ENCODE data around the gene EIF4G3.
"Not testable (repeated sequence)": the region's sequence is repeated elsewhere in the genome, so short reads cannot be mapped to it uniquely, and the experiment has no call there.

The EIF4G3 gene, protein sequence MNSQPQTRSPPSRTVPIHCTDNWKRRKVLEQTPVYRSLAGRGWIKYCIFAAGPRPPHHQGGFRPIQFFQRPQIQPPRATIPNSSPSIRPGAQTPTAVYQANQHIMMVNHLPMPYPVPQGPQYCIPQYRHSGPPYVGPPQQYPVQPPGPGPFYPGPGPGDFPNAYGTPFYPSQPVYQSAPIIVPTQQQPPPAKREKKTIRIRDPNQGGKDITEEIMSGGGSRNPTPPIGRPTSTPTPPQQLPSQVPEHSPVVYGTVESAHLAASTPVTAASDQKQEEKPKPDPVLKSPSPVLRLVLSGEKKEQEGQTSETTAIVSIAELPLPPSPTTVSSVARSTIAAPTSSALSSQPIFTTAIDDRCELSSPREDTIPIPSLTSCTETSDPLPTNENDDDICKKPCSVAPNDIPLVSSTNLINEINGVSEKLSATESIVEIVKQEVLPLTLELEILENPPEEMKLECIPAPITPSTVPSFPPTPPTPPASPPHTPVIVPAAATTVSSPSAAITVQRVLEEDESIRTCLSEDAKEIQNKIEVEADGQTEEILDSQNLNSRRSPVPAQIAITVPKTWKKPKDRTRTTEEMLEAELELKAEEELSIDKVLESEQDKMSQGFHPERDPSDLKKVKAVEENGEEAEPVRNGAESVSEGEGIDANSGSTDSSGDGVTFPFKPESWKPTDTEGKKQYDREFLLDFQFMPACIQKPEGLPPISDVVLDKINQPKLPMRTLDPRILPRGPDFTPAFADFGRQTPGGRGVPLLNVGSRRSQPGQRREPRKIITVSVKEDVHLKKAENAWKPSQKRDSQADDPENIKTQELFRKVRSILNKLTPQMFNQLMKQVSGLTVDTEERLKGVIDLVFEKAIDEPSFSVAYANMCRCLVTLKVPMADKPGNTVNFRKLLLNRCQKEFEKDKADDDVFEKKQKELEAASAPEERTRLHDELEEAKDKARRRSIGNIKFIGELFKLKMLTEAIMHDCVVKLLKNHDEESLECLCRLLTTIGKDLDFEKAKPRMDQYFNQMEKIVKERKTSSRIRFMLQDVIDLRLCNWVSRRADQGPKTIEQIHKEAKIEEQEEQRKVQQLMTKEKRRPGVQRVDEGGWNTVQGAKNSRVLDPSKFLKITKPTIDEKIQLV (N-terminal part only)

DNA sequence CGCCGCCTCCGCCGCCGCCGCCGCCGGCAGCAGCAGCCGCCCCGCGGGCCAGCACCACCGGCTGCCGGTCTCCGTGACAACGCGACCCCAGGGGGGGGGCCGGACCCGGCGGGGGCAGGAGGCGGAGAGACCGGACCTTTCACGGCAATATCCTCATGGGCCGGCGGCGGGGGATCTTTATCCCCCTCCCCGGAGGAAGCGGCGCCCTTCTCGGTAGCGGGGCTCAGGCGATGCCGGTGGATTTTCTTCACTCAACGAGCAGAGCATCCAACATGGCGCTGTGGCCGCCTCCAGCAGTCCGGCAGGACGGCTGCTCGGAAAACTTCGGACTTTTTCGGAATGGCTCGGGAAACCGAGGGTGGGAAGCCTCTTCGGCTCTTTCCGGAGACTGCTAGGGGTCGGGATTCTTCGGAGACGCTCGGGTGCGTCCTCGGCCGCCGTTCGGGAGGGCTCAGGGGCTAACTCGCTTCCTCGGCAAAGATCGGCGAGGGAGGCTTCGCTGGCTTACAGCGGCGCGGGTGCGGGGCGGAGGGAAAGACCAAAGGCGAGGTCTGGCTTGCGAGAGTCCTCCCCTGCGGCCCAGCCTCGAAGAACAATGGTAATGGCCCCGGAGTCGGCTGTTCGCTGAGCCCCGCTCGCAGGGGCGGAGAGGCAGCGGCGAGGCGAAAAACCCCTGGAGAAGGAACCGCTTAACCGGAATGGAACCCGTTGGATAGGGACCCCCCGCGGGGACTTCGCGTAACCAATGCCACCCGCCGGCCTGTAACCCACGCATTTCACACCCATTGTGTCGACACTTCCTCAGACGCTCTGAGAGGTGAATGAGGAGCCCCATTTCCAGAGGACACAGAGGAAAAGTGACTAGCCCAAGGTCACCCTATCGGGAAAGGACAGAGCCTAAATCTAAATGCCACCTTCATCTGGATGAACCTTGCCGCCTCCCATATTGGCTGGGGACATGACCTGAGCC, at the start of gene EIF4G3:
TSS of gene EIF4G3 (minus strand) at position 312 of the 970 bp plus-strand sequence. CDS start 174,155 bp downstream, outside the sequence.
- peak; percentile 100 for DNase-seq

DNA sequence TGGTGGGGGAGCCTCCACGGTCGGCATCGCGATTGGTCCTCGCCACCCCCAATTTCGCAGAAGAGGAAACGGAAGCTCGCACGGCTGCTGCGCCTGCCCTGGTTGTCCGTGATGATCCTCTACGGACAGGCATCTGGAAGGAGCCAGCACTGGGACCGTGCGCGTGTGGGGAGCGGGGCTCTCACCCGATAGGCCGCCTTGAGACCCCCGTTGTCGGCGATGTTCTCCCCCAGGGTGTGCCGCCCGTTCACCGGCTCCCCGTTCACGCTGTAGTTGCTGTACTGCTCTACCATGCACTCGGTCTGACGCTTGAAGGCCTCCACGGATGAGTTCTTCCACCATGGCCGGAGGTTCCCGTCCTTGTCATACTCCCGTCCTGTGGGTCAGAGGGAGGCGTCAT, 48.4 kb upstream of the EIF4G3 start:
- no peak for DNase-seq

DNA sequence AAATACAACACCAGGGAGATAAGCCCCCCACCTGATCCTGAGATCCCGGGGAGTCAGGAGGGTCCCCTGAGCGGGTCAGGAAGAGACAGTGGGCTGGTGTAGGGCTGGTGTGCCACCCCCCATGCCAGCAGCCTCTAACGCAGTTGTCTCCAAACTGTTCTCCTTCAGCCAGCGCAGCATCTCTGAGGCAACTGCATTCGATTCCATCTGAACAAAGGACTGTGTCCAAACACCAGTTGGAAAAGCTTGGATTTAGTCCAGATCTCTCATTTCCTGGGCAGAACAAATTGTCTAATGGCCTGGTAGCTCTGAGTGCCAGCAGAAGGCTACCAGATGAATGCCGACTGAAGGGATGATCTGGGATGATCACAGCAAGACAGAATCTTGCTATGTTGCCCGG, 44.1 kb upstream of the EIF4G3 start:
- no peak for DNase-seq

DNA sequence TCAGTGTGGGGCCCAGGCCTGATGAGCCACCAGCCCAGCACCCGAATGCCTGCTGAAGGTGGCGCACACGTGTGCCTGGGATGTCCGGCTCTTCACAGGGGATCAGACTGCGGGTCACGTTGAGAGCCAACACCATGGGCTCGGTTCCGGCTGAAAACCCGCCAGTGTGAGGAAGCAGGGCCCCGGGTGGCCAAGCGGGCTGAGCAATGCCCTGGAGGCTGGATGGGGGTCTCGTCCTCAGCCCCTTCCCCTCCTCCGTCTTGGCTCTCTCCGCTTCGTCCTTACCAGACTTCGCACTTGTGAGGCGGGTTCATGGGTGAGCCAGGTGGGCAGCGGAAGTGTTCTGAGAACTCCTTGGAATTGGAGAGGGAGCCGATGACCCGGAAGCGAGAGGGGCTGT, 43.0 kb upstream of the EIF4G3 start:
- DNase-seq = no peak

DNA sequence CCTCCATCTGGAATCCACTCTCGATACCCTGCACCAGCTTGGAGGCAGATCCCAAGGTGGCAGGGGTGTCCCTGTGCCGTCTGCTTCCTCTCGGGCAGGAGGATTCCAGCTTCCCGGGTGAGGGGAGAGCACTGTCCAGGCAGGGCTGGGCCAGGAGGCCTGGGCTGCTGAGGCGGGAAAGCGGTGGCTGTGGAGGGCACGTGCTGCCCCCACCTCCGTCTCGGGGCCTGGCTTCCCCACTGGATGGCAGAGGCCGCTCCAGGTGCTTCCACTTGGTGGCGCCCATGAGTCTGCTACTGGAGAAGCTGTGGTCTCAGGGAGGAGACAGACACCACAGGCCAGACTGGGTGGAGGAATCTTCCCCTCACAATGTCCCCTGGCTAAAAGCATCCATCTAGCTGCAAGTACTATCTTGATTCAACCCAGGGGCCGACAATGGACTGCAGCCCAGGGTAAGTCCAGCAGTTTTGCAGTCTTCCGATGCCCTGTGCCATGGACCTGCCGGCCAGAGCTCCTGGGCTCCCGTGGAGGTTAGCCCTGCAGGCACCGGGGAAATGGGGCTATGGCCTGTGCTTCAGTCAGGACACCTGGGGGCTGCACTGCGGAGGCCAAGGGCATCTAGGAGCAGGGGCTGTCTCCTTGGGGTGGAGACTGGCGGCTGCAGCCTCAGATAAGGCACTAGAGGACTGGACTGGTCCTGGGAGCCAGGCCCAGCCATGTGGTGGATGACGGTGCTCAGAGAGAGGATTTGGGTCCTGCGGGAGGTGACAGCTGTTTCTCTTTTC, 41.3 kb upstream of the EIF4G3 start:
- peak; percentile 44 to 53 for DNase-seq

DNA sequence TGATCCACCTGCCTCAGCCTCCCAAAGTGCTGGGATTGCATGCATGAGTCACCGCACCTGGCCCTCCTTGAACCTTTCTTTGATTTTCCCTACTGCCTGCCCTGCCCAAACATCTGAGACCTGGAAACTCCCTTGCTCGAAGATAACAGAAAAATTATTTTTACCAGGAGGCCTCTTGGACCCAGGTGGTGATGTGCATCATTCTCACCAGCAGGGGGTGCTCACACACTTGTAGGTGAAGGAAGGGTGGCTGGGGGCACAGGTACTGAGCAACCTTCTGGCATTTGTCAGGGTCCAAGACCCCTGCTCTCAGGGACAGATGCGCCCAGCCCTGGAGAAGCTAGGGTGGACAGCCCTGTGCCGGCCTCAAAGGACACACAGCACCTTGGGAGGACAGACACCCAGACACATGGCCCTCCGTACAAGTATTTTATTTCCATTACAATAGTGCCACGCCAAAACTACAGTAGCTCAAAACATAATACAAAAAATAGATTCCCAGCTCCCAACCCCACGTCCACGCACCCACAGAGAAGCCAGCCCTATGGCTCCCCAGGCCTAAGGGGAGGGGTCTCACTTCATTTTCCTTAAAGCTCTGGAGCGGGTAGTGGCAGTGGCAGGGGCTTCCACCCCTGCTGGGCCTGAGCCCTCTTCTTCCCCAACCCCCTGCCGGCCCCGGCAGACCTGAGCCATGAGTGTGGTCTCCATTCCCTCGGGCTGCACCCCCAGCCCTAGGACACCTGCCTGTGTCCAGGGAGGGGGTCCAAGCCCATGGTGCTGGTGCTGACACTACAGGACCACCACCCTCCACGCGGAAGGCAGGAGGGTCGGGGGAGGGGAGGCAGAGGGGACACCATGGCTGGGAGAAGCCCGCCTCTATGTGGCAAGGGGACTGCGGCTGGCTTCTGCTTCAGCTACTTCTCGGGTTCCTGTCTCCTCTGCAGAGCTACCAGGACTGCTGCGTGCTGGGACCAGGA, 40.4 kb upstream of the EIF4G3 start:
- peak; percentile 68 to 77 for DNase-seq

DNA sequence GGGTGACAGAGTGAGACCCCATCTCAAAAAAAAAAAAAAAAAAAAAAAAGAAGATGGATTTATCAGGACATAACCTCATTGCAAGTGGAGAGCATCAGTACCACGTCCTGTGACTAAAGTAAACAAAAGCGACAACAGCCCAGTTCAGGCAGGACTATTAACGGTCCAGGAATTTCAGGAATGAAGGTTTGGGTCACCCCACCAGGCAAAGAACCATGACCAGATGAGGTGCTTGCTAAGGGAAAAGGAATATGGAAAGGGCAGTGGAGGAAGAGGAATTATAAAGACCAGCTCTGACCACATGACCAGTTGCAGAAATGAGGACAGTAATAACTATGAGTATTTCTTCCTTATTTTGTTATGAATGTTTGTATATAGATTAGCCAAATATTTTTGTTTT, 35.4 kb upstream of the EIF4G3 start:
- DNase-seq = no peak

DNA sequence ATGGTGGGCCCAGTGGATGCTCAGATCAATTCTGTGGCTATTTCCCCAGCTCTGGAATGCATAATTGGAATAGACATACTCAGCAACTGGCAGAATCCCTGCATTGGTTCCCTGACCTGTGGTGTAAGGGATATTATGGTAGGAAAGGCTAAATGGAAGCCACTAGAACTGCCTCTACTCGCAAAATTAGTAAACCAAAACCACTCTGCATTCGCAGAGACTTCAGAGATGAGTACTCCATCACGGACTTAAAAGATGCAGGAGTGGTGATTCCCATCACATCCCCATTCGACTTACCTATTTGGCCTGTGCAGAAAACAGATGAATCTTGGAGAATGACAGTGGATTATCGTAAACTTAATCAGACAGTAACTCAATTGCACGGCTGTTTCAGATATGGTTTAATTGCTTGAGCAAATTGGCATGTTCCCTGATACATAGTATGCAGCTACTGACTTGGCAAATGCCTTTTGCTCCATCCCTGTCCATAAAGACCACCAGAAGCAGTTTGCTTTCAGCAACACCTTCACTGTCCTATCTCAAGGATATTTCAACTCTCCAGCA, 31.5 kb upstream of the EIF4G3 start:
- not testable (repeated sequence) for DNase-seq

DNA sequence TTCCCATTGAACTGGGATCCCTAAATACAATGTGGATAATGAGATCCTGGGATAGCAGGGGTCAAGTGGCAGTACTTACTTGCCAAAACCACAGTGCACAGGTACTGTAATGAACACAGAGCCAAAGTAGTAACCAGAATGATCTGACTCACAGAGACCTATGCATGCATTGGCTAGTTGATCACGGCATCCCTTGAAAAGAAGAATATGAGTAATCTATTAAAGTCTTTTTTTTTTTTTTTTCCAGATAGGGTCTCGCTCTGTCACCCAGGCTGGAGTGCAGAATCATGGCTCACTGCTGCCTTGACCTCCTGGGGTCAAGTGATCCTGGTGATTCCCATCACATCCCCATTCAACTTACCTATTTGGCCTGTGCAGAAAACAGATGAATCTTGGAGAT, 29.4 kb upstream of the EIF4G3 start:
- no peak for DNase-seq

DNA sequence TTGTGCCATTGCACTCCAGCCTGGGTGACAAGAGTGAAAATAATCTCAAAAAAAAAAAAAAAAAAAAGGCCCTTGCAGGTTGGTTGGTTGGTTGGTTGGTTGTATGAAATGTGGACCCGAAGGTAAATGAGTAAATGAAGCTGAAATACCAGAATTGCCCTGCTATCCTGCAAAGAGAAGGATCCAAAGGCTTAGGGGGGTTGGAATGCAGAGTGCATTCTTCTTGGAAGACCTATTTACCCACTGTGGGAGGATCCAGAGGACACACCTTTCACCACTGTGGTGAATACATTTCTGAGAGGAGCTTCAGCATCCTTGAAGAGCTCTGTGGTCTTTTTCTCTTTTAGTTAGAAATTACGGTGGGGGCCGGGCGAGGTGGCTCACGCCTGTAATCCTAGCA, 28.7 kb upstream of the EIF4G3 start:
- DNase-seq = no peak

DNA sequence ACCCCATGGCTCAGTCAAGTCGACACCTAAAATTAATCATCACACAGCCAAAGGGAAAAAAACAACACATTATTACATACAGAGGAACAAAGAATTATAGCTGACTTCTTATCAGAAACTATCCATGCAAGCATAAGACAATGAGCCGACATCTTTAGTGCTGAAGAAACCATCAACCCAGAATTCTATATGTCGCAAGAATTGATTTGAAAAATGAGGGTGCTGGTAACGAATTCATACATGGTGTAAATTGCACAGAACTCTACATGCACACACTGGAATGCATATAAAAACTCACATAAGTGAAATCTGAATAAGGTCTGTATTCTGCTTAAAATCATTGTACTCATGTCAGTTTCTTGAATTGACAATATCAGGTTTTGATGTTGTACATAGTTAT, 25.0 kb upstream of the EIF4G3 start:
- DNase-seq = no peak

DNA sequence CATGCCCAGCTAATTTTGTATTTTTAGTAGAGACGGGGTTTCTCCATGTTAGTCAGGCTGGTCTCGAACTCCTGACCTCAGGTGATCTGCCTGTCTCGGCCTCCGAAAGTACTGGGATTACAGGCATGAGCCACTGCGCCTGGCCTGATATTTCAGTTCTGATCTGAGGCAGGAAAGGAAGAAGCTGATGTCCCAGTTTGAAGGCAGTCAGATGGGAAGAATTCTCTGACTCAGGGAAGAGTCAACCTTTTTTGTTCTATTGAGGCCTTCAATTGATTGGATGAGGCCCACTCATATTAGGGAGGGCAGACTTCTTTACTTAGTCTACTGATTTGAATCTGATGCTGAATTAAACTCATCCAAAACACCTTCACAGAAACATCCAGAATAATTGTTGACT, 24.5 kb upstream of the EIF4G3 start:
- DNase-seq = not testable (repeated sequence)

DNA sequence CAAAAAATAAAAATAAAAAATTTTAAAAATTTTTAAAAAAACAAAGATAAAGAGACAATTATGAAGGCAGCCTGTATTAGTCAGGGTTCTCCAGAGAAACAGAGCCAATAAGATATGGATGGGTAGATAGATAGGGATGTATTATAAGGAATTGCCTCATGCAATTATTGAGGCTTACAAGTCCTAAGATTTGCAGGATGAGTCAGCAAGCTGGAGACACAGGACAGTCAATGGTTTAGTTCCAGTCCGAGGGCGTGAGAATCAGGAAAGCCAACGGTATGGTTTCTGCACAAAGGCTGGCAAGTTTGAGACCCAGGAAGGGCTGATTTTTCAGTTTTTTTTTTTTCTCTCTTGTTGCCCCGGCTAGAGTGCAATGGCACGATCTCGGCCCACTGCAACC, 24.1 kb upstream of the EIF4G3 start:
- no peak for DNase-seq

DNA sequence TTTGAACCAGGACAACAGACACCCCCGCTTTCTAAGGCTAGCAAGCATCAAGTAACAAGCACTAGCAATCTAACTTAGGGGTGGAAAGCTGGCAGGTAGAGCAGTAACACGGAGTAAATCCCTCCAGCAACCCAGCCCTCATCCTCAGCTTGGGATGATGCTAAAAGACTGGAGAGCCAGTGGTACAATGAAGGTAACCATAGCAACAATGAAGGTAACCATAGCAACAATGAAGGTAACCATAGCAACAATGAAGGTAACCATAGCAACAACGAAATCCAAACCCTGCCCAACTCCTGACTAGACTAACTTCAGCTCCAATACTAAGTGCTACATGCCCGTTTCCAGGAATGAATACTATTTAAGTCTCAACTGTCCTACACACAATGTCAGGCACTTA, 22.2 kb upstream of the EIF4G3 start:
- DNase-seq = no peak

DNA sequence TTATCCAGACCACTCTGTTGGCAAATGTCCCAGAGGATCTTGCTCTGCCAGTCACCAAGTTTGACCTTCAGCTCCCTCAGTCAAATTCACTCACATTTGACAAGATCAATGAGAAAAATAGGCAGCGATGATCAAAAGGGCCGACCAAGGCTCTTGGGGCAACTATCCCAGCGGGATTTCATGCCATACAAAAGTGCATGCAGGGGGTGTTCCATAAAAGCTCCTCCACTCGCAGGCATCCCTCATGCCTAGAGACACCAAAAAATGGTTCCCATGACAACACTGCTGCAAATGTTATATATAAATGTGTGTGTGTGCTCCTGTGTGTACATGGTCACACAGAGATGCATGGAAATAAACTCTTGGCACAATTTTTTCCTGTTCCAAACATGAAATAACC, 16.2 kb upstream of the EIF4G3 start:
- no peak for DNase-seq

DNA sequence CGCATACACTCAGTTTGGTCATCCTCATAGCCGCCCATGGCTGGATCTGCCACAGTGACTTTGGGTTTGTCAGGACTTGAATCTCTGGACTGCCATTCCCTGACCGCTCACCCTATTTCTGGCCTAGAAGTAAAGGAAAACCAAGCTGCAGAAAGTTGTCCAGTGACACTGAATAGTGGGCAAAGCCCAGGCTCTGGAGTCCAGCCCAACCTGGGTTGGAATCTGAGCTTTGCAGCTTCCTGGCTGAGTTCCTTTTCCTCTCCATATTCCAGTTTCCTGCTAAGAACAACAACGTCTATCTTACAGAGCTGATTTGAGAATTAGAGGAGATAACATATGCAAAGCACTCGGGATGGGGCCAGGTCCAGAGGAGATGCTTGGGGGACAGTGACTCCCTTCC, 15.6 kb upstream of the EIF4G3 start:
- DNase-seq = no peak

DNA sequence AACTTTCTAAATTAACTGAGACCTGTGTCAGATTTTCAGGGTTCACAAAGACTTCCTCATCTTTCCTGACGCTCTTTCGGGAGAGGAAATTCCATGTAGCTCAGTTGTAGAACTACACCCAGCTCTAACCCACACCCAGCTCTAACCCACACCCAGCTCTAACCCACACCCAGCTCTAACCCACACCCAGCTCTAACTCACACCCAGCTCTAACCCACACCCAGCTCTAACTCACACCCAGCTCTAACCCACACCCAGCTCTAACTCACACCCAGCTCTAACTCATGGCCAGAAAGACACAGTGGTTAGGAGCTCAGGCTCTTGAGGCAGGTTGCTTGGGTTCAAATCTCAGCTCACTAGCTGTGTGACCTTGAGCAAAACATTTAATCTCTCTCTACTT, 14.1 kb upstream of the EIF4G3 start:
- DNase-seq = not testable (repeated sequence)

DNA sequence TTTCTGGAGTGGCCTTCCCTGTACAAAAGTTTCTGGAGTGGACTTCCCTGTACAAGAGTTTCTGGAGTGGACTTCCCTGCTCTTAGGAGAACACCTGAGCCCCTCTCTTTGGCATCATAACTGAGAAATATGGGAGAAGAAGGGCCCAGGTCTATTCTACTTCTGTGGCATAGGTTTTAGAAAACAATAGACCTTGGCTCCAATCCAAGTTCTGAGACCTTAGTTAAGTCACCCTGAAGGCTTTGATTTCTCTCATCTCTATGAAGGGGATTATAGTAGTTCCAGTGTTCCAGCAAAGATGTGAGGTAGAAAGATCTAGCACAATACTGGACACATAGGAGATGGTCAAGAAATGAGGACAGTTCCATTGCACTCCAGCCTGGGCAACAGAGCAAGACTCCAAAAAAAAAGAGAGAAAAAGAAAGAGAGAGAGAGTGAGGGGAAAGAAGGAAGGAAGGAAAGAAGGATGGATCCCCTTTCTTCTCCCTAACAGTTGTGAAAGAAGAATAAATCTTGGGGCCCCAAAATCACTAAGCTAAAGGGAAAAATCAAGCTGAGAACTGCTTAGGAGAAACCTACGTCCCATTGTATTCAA, 13.3 kb upstream of the EIF4G3 start:
- DNase-seq = no peak

DNA sequence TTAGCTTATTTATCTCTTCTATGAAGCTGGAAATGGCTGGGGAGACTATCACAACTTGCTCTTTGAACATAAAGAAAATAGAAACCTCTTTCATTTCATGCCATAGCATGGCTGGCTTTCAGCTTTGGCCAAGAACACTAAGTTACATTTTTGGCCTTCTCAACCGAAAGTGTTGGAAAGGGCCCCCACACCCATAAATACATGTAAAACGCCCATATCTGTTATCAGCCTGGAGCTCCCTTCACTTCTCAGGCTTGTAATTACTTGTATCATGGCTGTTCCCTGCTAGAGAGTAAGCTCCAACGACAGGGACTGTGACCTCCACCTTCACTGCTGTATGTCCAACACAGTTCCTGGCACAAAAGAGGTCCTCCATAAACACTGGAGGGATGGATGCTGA, 12.7 kb upstream of the EIF4G3 start:
- no peak for DNase-seq

All from stimulated activated CD4-positive, alpha-beta T cell treated with anti-CD3 and anti-CD28 coated beads, Interleukin-2, amount 100 ng/mL, for 48 hours (primary cell).